Testis (tissue), 3 donors: ENCODE measurements around the gene CHTF18. TPM values are rescaled to one million over a fixed set of nuclear protein-coding genes. Genes with fewer than 3 reads are reported as not detected.

Experiments
- DNase-seq: peaks from one replicate; pipeline ENCODE4 v3.0.0-alpha.2; 2019
- H3K27ac ChIP-seq, 2 donors: fragments of 200-600 bp; sonication (generic); one replicate each; pipeline ENCODE4 v1.5.1; 2019
- H3K27me3 ChIP-seq: fragments of 200-600 bp; sonication (generic); one replicate; pipeline ENCODE4 v1.5.1; 2019
- H3K36me3 ChIP-seq: fragments of 200-600 bp; sonication (generic); one replicate; pipeline ENCODE4 v1.5.1; 2017; ENCODE audit warnings: low read depth; ENCODE audit errors: missing control alignments
- H3K4me1 ChIP-seq: fragments of 200-600 bp; sonication (generic); one replicate; pipeline ENCODE4 v1.5.1; 2019
- H3K4me3 ChIP-seq, 2 donors: fragments of 200-600 bp; sonication (generic); one replicate each; pipeline ENCODE4 v1.5.1; 2017 to 2019
- H3K9me3 ChIP-seq: fragments of 200-600 bp; sonication (generic); one replicate; pipeline ENCODE4 v1.5.1; 2017
- CTCF ChIP-seq, 3 experiments: fragments of 450-650 bp in 2 of 3; fragments of 200-600 bp in 1 of 3; sonication (generic) in 1 of 3; IDR thresholded peaks; one replicate each; pipeline ENCODE4 v1.5.1; 2016 to 2019; ENCODE audit warnings: antibody characterized with exemption in 3 of 3, mild to moderate bottlenecking in 2 of 3, moderate library complexity in 1 of 3
- POLR2A ChIP-seq: fragments of 450-650 bp; IDR thresholded peaks from one replicate; pipeline ENCODE4 v1.6.1; 2017; ENCODE audit warnings: antibody characterized with exemption, mild to moderate bottlenecking, moderate library complexity
- WGBS, 2 donors: methylation state at CpG; one replicate each; pipeline ENCODE4 v1.1.5; 2018; 5-methylcytosine and 5-hydroxymethylcytosine counted together
- intact Hi-C: fragments of 100-400 bp; cut with DNase I; formaldehyde crosslinking; loops from one replicate; pipeline ENCODE4 v1.15.1; 2023; ENCODE audit warnings: low total_unique reads
- polyA plus RNA-seq: library from polyadenylated mRNA; stranded (reverse); fragments of 350-450 nt; fragmentation: Illumina TruSeq; extraction: RNeasy Lipid Tissue Mini Kit (QIAGEN cat#74804); gene quantifications from one replicate; pipeline ENCODE4 v1.2.3, GENCODE V29; 2014; ENCODE audit warnings: low read depth, low replicate concordance; ENCODE audit not compliant: insufficient read depth
- total RNA-seq, 2 donors: library from RNA; depleted of rRNA; stranded (reverse); fragments of >200 nt; gene quantifications; one replicate each; pipeline ENCODE4 v1.2.3, GENCODE V29; 2016

CHTF18 gene
- total and polyA plus RNA-seq, 3 donors from 2014 or later = 32.5 to 95.0 (median 90.6) TPM

- no peak overlapping the region for H3K4me3 ChIP-seq
- TF ChIP-seq POLR2A = no peak
- no peak for TF ChIP-seq CTCF (IDR thresholded peaks at IDR 0.05)
- no peaks in the 10 kb centered on the region for H3K36me3 ChIP-seq
- H3K9me3 ChIP-seq = no peaks in the 10 kb centered on the region
- intact Hi-C loops = no loop called here
- no peak for DNase-seq
- no peaks in the 10 kb centered on the region for H3K4me1 ChIP-seq
- no peak overlapping the region for H3K27ac ChIP-seq
- 40 to 63% methylated on average over 15 to 16 of the region's 16 CpGs for WGBS, 2 donors
- no peaks in the 10 kb centered on the region for H3K27me3 ChIP-seq
These were observed 10.6 kb upstream of the CHTF18 start for GRCh38 chr16:777826-778225.

- Histone ChIP-seq H3K27me3 (no peaks in the 10 kb centered on the region), H3K4me1 (peaks cover under 1% of the 10 kb centered on the region), H3K27ac (no peak overlapping the region), H3K4me3 (no peak overlapping the region), H3K9me3 (no peaks in the 10 kb centered on the region), H3K36me3 (no peaks in the 10 kb centered on the region)
- TF ChIP-seq CTCF (IDR thresholded peaks at IDR 0.05) = no peak
- no peak for TF ChIP-seq POLR2A
- WGBS, 2 donors = 83 to 84% methylated on average over 9 to 11 of the region's 11 CpGs
- intact Hi-C loops = no loop called here
- DNase-seq = no peak
These were observed 10.0 kb upstream of the CHTF18 start for GRCh38 chr16:778447-778846.

DNA sequence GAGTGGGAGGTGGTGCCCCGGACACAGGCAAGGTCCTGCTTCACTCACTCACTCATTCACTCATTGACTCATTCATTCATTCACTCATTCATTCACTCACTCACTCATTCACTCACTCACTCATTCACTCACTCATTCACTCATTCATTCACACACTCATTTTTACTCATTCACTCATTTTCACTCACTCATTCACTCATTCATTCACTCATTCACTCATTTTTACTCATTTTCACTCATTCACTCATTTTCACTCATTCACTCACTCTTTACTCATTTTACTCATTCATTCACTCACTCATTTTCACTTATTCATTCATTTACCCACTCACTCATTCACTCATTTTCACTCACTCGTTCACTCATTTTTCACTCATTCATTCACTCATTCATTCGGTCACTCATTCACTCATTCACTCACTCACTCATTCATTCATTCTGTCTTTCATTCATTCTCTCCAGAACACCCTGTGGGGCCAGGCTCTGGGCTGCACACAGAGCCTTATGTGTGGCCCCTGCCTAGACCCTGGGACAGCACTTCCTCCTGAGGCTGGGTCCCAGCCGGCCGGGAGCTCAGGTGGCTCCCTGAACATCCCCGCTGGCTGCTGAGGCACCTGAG lies 9.4 kb upstream of the CHTF18 start:
- no peak for TF ChIP-seq POLR2A
- TF ChIP-seq CTCF (IDR thresholded peaks at IDR 0.05) = no peak
- Histone ChIP-seq H3K4me1 (peaks cover 6% of the 10 kb centered on the region), H3K4me3 (no peak overlapping the region), H3K9me3 (no peaks in the 10 kb centered on the region), H3K27me3 (no peaks in the 10 kb centered on the region), H3K36me3 (no peaks in the 10 kb centered on the region), H3K27ac (no peak overlapping the region)
- intact Hi-C loops = no loop called here
- no peak for DNase-seq
- 84% methylated on average over 6 of the region's 6 CpGs for WGBS, 2 donors

DNA sequence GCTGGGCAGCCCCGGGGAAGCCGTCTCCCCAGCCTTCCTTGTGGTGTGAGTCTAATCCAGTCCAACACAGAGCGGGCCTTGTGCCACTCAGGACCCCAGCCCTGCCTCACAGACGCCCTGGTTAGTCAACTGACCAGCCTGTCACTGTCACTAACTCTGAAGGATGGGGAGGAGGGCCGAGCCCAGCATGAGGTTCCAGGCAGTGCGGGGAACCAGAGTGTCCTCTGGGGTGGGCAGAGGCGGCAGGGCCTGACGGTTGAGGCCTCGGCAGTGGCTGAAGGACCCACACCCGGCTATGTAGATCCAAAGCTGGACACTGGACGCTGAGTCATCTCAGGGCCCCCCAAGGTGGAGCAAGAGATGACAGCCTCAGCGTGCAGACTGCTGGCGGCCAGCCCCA lies 8.9 kb upstream of the CHTF18 start:
- intact Hi-C loops = no loop called here
- H3K9me3 ChIP-seq = no peaks in the 10 kb centered on the region
- no peak for DNase-seq
- no peaks in the 10 kb centered on the region for H3K27me3 ChIP-seq
- TF ChIP-seq CTCF (IDR thresholded peaks at IDR 0.05) (no peak), POLR2A (no peak)
- H3K27ac ChIP-seq = no peak overlapping the region
- no peak overlapping the region for H3K4me3 ChIP-seq
- 87% methylated on average over 13 of the region's 13 CpGs; no CpG with 5 or more reads in 1 of the 2 donors for WGBS, 2 donors
- no peaks in the 10 kb centered on the region for H3K36me3 ChIP-seq
- peaks cover 7% of the 10 kb centered on the region for H3K4me1 ChIP-seq

GRCh38 chr16:780296-780695 lies 8.1 kb upstream of the CHTF18 start:
- no peaks in the 10 kb centered on the region for H3K36me3 ChIP-seq
- no peak overlapping the region for H3K27ac ChIP-seq
- no peaks in the 10 kb centered on the region for H3K9me3 ChIP-seq
- no peak for DNase-seq
- peaks cover 7% of the 10 kb centered on the region for H3K4me1 ChIP-seq
- no peak for TF ChIP-seq POLR2A
- TF ChIP-seq CTCF (IDR thresholded peaks at IDR 0.05) = no peak
- H3K27me3 ChIP-seq = no peaks in the 10 kb centered on the region
- 88 to 89% methylated on average over 13 to 16 of the region's 16 CpGs for WGBS, 2 donors
- intact Hi-C loops = no loop called here
- no peak overlapping the region for H3K4me3 ChIP-seq
